Astrocyte (in vitro differentiated cells and primary cell): ENCODE results near the gene ING1.

Experiments
- EZH2 ChIP-seq: IDR thresholded peaks from 2 replicates; pipeline ENCODE4 v1.6.1; 2012; ENCODE audit warnings: mild to moderate bottlenecking, low read length, inconsistent platforms; ENCODE audit not compliant: insufficient read depth
- TF ChIP-seq, protein P1 (sequence below): IDR thresholded peaks from 2 replicates; pipeline ENCODE4 v1.5.1; 2011; ENCODE audit warnings: low read depth, mild to moderate bottlenecking, inconsistent platforms, low read length, moderate library complexity; ENCODE audit not compliant: insufficient read depth

- TF ChIP-seq, protein P1, sequence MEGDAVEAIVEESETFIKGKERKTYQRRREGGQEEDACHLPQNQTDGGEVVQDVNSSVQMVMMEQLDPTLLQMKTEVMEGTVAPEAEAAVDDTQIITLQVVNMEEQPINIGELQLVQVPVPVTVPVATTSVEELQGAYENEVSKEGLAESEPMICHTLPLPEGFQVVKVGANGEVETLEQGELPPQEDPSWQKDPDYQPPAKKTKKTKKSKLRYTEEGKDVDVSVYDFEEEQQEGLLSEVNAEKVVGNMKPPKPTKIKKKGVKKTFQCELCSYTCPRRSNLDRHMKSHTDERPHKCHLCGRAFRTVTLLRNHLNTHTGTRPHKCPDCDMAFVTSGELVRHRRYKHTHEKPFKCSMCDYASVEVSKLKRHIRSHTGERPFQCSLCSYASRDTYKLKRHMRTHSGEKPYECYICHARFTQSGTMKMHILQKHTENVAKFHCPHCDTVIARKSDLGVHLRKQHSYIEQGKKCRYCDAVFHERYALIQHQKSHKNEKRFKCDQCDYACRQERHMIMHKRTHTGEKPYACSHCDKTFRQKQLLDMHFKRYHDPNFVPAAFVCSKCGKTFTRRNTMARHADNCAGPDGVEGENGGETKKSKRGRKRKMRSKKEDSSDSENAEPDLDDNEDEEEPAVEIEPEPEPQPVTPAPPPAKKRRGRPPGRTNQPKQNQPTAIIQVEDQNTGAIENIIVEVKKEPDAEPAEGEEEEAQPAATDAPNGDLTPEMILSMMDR: no peak
- no peak for TF ChIP-seq EZH2
These were observed 44.8 kb downstream of the ING1 start for GRCh38 chr13:110758195-110758805.
